Activated gamma-delta T cell (primary cell): ENCODE measurements around the gene TGFBRAP1.
"Not testable (repeated sequence)": the region's sequence is repeated elsewhere in the genome, so short reads cannot be mapped to it uniquely, and the experiment has no call there.

Experiments used
- DNase-seq: peaks from one replicate; lab custom pipeline; 2025; lab: John Stamatoyannopoulos, UW

TGFBRAP1 gene

GRCh38 chr2:105358593-105358992, 29.1 kb upstream of the TGFBRAP1 start:
- no peak for DNase-seq

DNA sequence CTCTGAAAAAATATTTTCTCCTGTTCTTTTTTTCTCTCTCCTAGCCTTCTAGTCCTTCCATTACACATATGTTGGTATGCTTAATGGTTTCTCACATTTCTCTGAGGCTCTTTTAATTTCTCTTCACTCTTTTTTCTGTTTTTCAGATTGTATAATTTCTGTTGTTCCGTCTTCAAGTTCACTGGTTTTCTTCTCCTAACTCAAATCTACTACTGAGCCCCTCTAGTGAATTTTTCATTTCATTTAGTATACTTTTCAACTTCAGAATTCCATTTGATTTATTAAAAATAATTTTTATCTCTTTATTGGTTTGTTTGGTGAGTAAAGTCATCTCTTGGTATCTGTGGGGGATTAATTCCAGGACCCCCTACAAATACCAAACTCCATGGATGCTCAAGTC, 27.6 kb upstream of the TGFBRAP1 start:
- no peak for DNase-seq

DNA sequence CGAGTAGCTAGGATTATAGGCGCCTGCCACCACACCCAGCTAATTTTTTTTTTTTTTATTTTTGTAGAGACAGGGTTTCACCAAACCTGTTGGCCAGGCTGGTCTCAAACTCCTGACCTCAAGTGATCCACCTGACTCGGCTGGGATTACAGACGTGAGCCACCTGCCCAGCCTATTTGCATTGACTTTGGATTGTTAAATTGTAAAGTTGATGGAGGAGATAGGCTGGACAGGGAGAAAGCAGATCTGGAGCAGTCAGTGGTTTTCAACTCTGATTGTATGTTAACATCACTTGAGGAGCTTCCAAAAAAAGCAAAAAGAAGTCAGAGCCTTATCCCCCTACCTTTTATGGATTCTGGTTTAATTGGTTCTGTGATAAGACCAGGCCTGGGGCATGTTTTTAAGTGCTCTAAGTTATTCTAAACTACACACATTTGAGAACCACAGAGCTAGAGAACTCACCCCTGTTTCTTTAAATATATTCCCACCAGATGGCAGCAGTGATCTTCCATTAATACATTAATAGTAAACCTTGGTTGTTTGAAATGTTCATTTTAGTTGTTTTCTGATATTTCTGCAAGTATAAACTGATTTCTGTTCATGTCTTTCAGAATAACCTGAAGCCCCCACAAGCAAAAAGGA, 15.3 kb upstream of the TGFBRAP1 start:
- DNase-seq: no peak

GRCh38 chr2:105339414-105339813, 9.9 kb upstream of the TGFBRAP1 start:
- DNase-seq: no peak

- no peak for DNase-seq
Observed at GRCh38 chr2:105338020-105338385, 8.5 kb upstream of the TGFBRAP1 start.

DNA sequence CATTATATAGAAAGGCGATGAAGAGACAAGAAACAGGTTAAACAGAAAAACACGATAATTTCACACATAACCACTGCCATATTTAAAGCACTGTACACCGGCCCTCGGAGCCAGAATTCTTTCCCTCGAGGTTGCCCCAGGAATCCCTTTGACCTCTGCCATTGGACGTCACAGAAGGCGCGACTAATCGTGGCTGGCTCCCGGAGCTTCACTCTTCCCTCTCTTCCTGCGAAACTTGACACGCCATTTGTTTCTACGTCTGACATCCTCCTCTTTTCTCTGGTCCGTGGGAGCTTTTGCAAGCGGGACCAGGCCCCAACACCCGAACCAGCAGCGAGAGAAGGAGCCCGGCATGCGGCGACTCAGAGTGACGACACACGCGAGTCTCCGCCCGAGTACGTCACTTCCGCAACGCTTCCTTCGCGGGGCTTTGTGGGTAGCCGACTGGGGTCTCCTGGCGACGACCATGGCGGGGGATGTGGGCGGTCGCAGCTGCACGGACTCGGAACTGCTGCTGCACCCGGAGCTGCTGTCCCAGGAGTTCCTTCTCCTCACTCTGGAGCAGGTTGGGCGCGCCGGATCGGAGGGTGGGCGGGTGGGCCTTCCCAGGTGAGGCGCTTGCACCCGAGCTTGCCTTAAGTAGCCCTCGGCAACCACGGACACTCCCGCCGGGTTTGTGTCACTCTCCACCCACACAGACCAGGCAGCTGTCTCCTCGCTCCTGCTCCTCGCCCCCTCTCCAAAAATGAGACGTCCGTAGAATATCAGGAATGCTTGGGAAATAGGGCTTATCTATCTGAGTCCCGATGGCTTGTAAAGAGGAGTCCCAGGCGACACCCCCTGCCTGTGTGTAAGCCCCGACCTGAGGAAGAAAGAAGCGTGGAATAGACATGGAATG, 7.8 kb upstream of the TGFBRAP1 start, which contains the start of gene C2orf49:
Gene C2orf49, plus strand, starts transcription at position 419 of the 898 bp plus-strand sequence. Its CDS starts 48 bp downstream, at position 467.
- peak; percentile 70 for DNase-seq

GRCh38 chr2:105336786-105337121, 7.2 kb upstream of the TGFBRAP1 start:
- no peak for DNase-seq

- no peak for DNase-seq
Observed at GRCh38 chr2:105335469-105335868, 5.9 kb upstream of the TGFBRAP1 start.

- DNase-seq: no peak
Observed at GRCh38 chr2:105334211-105334610, 4.7 kb upstream of the TGFBRAP1 start.

DNA sequence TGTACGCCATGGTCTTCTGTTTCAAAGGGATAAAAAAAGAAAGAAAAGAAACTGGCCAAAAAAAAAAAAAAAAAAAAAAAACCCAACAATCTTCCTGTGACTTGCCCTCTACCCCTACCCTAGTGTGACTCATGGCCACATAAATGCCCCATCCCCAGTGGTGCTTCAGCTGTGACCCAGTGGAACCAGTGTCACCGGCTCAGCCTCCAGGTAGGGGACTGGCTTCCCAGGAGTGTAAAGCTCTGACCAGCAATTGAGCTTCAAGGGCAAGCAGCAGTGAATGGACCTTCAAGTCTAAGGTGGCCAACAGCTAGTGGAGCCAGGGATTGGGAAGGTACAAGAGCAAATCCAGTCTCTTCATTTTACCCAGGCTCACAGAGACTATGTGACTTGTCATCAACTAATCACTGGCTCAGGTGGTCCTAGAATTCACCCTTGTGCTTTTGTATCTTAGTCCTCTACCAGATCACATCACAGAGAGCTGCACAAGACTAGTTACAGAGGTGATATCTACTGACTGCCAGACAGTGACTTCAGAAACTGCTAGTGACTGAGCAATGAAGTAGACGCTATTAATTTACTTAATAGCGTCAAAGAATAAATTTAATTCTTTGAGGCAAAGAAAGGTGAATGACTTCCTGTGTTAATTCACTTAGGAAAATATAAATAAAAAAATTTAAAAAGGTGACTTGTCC, 1.3 kb upstream of the TGFBRAP1 start:
- no peak for DNase-seq

DNA sequence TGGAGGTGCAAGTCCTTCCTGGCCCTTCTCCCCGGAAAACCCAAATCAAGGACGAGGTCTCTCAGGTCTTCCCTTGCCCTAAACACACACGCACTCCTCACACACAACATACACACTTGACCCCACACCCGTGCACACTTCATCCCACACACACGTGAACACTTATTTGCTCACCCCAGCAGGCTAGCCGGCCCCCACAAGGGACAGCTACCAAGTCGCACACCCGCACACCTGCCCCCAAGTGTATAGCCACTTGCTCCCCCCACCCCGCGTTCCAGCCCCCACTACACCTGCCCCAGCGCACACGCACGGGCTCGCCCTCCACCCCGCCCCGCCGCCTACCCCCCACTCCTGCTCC, 359 bp downstream of the TGFBRAP1 start:
- DNase-seq: no peak

DNA sequence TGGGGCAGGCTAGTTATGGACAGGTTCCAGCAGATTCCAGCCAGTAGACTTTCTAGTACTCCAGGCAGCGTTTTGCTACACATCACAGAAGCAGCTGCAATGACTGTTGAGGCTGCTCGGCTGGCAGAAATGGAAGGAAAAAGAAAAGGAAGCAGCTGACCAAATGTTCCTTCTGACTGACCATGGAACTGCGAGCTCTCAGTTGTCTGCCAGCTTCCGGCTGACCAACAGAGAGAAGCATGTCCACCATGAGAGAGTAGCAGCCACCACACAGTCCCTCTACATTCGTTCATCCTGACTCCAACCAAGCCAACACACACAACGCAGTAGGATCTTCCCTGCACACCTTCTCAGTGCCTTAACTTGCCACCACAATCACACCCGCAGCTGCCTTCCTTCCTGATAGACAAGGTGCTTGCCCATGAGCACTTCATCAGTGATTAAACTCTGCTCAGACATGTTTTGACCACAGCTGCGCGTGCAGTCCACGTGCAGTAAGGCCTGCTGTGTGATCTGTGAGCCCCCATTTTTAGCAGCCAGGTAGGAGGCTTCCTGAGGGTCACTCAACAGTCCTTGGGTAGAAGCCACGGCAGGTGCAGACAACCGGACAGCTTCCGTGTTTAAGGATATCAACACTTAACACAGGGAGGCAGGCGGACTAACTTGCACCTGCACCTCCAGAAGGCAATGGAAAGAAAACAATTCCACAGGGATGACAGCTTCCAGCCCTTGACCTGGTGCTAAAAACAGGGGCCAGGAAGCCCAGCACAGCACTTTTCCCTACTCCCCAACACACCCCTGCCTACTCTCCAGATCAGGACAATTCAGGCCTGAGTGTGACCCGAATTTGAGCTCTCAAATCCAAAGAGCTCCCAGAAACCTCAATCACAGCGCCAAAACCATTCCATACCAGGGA, 996 bp downstream of the TGFBRAP1 start:
- no peak for DNase-seq

GRCh38 chr2:105327690-105328089, 1.8 kb downstream of the TGFBRAP1 start:
- DNase-seq: no peak

DNA sequence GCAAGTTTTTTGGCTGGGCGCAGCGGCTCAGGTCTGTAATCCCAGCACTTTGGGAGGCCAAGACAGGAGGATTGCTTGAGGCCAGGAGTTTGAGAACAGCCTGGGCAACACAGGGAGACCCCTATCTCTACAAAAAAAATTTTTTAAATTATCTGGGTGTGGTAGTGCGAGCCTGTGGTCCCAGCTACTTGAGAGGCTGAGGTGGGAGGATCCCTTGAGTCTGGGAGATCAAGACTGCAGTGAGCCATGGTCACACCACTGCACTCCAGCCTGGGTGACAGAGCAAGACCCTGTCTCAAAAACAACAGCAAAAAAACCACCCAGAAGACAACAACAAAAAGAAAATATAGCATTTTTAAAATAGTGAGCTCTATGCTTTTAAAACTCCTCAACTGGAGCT, 2.3 kb downstream of the TGFBRAP1 start:
- DNase-seq: not testable (repeated sequence)

DNA sequence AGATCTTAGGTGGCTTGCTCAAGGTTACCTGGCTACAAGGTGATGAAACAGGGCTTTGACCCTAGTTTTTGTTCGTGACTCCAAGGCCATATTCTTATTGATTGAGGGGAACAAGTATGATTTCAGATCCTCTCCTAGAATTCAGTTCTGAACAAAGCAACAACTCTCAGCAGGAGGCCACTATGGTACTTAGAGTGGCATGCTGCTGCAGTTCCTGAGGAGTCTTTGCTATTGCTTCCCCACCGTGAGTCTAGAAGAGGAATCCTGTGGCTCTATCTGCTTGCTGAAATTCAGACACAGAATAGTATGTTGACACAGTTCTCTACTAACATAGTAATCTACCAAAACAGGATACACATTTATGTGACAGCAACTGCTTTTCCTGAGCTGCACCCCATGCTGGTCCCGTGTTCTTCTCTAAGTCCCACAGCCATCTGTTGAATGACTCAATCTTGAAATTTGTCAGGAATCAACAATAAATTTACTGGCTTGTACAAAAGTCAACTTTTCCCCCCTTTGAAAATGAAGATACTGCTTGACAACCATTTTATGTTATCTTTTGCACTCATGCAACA, 4.1 kb downstream of the TGFBRAP1 start:
- DNase-seq: no peak

DNA sequence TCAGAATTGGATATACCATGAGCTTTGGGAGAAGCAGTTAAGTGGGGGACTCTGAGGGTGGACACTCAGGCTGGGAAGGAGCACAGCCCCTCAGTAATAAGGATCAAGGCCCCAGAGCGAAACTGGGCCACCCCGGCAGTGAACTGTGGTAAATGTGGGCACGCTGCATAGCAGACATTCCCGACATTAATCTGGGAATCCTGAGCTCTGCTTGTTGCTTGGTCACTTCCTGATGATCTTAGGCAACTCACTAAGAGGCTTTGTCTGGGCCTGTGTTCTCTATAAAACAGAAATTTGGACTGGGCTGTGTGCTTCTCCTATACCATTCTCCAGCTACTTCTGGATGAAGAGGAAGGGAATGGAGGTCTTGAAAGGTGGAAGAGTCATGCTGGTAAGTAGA, 4.8 kb downstream of the TGFBRAP1 start:
- no peak for DNase-seq

DNA sequence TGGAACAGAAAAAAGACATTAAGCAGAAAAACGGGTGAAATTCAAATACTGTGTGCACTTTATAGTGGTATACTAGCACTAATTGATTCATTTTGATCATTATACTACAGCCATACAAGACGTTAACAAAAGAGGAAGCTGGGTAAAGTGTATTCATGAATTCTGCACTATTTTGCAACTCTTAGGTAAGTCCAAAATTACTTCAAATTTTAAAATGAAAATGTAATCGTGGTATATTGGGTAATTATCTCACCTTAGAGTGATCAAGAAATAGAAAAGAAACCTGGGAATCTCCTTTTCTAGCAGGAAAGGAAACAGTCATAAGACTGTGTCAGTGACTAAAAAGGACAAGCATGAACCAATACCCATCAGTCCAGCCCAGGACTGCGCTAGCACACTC, 5.4 kb downstream of the TGFBRAP1 start:
- DNase-seq: no peak

- no peak for DNase-seq
Observed at GRCh38 chr2:105323111-105323510, 6.4 kb downstream of the TGFBRAP1 start.

DNA sequence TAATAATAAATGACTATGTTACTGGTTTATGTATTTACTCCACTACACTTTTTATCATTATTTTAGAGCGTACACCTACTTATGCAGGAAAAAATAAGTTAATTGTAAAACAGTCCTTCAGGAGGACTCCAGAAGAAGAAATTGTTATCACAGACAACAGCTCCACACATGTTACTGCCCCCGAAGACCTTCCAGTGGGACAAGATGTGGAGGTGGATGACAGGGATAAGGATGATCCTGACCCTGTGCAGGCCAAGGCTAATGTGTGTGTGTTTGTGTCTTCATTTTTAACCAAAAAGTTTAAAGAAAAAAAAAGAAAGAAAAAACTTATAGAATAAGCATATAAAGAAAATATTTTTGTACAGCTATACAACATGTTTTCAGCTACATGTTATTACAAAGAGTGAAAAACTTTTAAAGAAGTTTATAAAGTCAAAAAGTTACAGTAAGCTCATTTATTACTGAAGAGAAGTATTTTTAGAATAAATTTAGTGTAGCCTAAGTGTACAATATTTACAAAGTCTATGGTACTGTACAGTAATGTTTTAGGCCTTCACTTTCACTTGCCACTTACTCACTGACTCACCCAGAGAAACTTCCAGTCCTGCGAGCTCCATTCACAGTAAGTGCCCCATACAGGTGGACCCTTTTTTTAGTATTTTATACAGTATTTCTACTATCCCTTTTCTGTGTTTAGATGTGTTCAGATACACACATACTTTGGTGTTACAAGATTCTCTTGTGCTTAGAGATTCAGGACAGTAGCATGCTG, 7.5 kb downstream of the TGFBRAP1 start:
- DNase-seq: no peak

- no peak for DNase-seq
Observed at GRCh38 chr2:105320651-105321215, 8.8 kb downstream of the TGFBRAP1 start.
